ENCODE results near the gene FAS. TPM values are rescaled to one million over a fixed set of nuclear protein-coding genes. Genes with fewer than 3 reads are reported as not detected.

FAS gene
- total and polyA plus RNA-seq, 2 experiments from 2014 or later, result 7.3 to 14.1 TPM

GRCh38 chr10:88983939-88984338 is 6.7 kb upstream of the FAS start:
- peak overlapping the region; percentile 11 for H3K27ac ChIP-seq
- H3K9me3 ChIP-seq (ENCODE audit: low read depth), result no peaks in the 10 kb centered on the region
- no peak for DNase-seq (ENCODE audit: low spot score)
- 35% methylated on average over 1 of the region's 1 CpG for WGBS (ENCODE audit: low lambda C conversion rate, missing lambda C conversion rate)
- no peaks in the 10 kb centered on the region for H3K27me3 ChIP-seq
- H3K4me1 ChIP-seq (ENCODE audit: insufficient read depth), result peaks cover 8% of the 10 kb centered on the region
- H3K4me2 ChIP-seq, result no peak overlapping the region
- H4K20me1 ChIP-seq (ENCODE audit: insufficient read depth, poor library complexity, severe bottlenecking), result no peaks in the 10 kb centered on the region
- TF ChIP-seq, protein P1, sequence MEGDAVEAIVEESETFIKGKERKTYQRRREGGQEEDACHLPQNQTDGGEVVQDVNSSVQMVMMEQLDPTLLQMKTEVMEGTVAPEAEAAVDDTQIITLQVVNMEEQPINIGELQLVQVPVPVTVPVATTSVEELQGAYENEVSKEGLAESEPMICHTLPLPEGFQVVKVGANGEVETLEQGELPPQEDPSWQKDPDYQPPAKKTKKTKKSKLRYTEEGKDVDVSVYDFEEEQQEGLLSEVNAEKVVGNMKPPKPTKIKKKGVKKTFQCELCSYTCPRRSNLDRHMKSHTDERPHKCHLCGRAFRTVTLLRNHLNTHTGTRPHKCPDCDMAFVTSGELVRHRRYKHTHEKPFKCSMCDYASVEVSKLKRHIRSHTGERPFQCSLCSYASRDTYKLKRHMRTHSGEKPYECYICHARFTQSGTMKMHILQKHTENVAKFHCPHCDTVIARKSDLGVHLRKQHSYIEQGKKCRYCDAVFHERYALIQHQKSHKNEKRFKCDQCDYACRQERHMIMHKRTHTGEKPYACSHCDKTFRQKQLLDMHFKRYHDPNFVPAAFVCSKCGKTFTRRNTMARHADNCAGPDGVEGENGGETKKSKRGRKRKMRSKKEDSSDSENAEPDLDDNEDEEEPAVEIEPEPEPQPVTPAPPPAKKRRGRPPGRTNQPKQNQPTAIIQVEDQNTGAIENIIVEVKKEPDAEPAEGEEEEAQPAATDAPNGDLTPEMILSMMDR (IDR thresholded peaks at IDR 0.05; ENCODE audit: poor library complexity), result no peak
- no peak for TF ChIP-seq EZH2 (IDR thresholded peaks at IDR 0.05; ENCODE audit: borderline replicate concordance)
- no peak for TF ChIP-seq EZH2phosphoT487 (IDR thresholded peaks at IDR 0.05; ENCODE audit: low read depth, severe bottlenecking, unreplicated experiment)
- H3K9me2 ChIP-seq (replicated peaks; ENCODE audit: insufficient read depth), result no peaks in the 10 kb centered on the region
- no peaks in the 10 kb centered on the region for H3K36me3 ChIP-seq (replicated peaks; ENCODE audit: insufficient read depth, low read depth)
- H3K79me2 ChIP-seq, result no peaks in the 10 kb centered on the region
- H2AFZ ChIP-seq, result no peak overlapping the region
- H3K4me3 ChIP-seq, result no peak overlapping the region

DNA sequence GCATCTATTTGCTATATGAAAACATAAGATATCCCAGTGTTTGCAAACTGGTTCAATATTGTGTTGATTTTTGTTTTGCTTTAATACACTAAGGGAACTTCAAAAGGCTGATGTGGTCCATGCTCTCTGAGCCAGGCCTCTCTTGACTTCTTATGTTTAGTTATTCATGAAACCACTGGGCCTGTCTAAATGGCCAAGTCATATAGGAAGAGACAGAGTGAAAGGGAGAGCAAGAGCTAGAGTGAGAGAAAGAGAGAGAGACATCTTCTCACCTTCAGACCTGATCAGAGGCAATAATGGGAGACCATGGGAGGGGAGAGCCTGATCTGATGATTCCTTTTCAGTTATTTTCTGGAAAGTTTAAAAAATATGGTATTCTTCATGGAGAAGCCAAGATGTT is 6.1 kb upstream of the FAS start:
- H4K20me1 ChIP-seq (ENCODE audit: insufficient read depth, poor library complexity, severe bottlenecking), result no peaks in the 10 kb centered on the region
- peaks cover 8% of the 10 kb centered on the region for H3K4me1 ChIP-seq (ENCODE audit: insufficient read depth)
- H3K27ac ChIP-seq, result no peak overlapping the region

DNA sequence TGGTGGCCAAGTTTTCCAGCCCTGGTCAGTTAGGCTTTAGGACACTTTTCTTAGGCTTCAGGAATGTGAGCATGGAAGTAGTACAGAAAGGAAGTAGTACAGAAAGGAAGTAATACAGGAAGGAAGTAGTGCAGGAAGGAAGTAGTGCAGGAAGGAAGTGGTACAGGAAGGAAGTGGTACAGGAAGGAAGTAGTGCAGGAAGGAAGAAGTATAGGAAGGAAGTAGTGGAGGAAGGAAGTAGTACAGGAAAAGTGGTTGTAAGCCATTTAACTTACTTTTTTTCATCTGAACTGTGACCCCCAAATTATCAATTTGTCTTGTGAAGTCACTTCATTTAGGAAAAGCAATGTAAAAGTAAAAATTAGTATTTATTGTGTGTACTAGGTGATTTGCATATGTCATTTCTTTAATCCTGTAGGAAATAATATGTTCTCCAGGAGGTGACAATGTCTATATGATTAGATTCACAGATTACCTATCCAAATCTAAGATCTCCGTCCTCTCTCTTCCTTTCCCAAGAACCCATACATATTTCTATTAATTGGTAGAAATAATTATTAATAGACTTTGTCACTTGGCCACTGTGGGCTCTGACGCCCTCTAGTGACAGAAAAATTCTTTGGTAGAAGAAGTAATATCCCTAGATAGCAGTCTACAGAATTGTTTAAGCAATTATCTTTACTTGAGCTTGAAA is 3.9 kb upstream of the FAS start:
- no peak overlapping the region for H3K4me2 ChIP-seq
- TF ChIP-seq, protein P1 (IDR thresholded peaks at IDR 0.05; ENCODE audit: poor library complexity), result peak; percentile 74
- no peak for TF ChIP-seq EZH2 (IDR thresholded peaks at IDR 0.05; ENCODE audit: borderline replicate concordance)
- H3K27me3 ChIP-seq, result no peaks in the 10 kb centered on the region
- no peaks in the 10 kb centered on the region for H3K9me2 ChIP-seq (replicated peaks; ENCODE audit: insufficient read depth)
- H2AFZ ChIP-seq, result no peak overlapping the region
- DNase-seq (ENCODE audit: low spot score), result peak; percentile 65
- 28% methylated on average over 2 of the region's 2 CpGs for WGBS (ENCODE audit: low lambda C conversion rate, missing lambda C conversion rate)
- H3K36me3 ChIP-seq (replicated peaks; ENCODE audit: insufficient read depth, low read depth), result no peaks in the 10 kb centered on the region
- H4K20me1 ChIP-seq (ENCODE audit: insufficient read depth, poor library complexity, severe bottlenecking), result no peaks in the 10 kb centered on the region
- H3K4me1 ChIP-seq (ENCODE audit: insufficient read depth), result peaks cover 11% of the 10 kb centered on the region
- no peaks in the 10 kb centered on the region for H3K9me3 ChIP-seq (ENCODE audit: low read depth)
- no peaks in the 10 kb centered on the region for H3K79me2 ChIP-seq
- H3K27ac ChIP-seq, result no peak overlapping the region
- H3K4me3 ChIP-seq, result no peak overlapping the region

More for the DNA sequence above, 6.1 kb upstream of the FAS start:
- TF ChIP-seq, protein P1 (IDR thresholded peaks at IDR 0.05; ENCODE audit: poor library complexity), result no peak
- TF ChIP-seq EZH2phosphoT487 (IDR thresholded peaks at IDR 0.05; ENCODE audit: low read depth, severe bottlenecking, unreplicated experiment) (no peak), EZH2 (IDR thresholded peaks at IDR 0.05; ENCODE audit: borderline replicate concordance) (no peak)
- no peaks in the 10 kb centered on the region for H3K36me3 ChIP-seq (replicated peaks; ENCODE audit: insufficient read depth, low read depth)
- H3K9me2 ChIP-seq (replicated peaks; ENCODE audit: insufficient read depth), result no peaks in the 10 kb centered on the region
- no peak for DNase-seq (ENCODE audit: low spot score)
- H2AFZ ChIP-seq, result no peak overlapping the region
- no peak overlapping the region for H3K4me3 ChIP-seq
- H3K27me3 ChIP-seq, result no peaks in the 10 kb centered on the region
- H3K4me2 ChIP-seq, result no peak overlapping the region
- no peaks in the 10 kb centered on the region for H3K79me2 ChIP-seq
- no peaks in the 10 kb centered on the region for H3K9me3 ChIP-seq (ENCODE audit: low read depth)

All from hepatocyte (in vitro differentiated cells).